HG02610 (cell line): ENCODE results near the gene TENT5C.

Source experiments
- ATAC-seq: cut with Tn5 transposase; IDR thresholded peaks from one replicate; pipeline ENCODE4 v1.9.1; 2021; ENCODE audit warnings: mild to moderate bottlenecking, moderate library complexity; ENCODE audit not compliant: unreplicated experiment

Gene TENT5C

DNA sequence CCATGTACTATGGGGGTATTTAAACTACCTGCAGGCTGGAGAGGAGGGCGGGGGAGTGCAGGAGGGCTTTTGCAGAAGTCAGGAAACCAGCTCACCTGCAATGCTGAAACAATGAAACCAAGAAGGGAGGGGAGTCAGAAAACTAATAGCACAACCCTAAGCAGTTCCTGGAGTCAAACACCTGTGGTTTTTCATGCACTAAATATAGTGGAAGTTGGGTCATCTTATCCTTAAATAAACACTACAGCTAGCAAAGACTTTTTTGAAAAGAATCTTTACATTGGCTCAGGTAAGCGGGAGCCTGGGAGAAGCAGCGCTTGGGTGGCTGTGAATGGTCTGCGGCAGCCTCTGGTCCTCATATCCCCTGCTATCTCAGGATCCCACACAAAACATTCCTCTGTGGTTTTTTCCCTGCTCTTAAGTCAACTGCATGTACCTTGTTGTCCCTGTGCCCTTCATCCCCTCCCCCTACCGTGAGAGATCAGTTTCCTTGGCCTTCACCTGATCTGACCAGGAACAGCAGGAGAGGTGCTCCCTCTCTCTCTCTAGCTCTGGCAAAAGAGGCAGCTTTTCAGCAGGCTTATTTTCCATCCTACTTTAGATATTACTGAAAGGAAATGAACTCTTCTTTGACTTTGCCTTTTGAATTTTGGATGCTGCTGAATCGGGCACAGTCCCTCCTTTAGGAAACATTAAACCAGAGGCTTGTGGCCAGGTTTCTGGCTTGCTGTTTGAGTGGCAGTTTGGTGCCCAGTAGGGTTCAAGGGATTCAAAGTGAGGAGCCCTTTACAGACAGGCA, 26.6 kb downstream of the TENT5C start:
- ATAC-seq: no peak

DNA sequence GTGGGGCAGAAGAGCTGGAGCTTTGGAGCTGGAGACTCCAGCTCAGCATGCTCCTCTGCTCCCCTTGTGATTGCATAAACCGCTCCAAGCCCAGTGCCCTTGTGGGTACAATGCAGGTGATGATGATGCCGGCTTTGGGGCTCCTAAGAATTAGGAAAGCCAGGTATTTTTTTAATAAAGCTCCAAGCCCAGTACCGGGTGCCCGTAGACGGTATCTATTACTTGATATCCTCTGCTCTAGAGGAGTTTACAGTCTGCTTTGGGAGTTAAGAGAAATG, 27.2 kb downstream of the TENT5C start:
- ATAC-seq: no peak

DNA sequence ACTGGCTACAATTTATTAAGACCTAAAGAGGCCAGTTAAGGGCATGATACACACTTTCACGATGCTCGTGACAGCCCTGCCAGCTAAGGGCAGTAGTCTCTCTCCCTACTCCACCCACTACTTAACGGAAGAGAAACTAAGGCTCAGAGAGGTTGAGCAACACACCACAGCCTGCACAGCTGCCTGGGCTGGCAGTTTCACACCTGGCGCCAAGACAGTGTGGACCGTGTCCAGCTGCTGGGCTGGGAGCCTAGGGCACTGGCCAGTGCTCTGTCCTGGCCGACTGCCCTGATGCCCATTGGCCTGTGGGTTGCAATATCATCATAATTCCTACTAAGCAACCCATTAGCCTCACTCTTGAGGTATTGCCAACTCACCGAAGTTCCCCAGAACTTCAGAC, 27.6 kb downstream of the TENT5C start:
- no peak for ATAC-seq

DNA sequence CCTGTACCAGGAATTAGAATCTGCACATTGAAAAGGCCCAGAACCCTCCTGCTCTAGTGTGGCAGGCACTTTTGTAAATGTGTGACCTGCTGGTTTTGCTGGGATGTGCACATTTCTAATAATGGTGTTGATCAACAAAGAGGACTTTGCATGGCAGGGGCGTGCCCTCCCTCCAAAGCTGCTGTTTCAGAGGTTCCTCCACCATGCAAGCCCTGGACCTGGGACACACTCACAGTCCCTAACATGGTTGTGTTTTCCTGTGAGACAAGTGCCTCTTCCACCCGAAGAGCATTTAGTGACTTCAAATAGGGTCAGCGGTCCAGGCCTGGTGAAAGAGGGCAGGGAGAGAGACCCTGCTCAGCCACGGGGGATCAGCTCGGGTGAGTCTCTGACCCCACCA, 28.1 kb downstream of the TENT5C start:
- ATAC-seq: no peak

DNA sequence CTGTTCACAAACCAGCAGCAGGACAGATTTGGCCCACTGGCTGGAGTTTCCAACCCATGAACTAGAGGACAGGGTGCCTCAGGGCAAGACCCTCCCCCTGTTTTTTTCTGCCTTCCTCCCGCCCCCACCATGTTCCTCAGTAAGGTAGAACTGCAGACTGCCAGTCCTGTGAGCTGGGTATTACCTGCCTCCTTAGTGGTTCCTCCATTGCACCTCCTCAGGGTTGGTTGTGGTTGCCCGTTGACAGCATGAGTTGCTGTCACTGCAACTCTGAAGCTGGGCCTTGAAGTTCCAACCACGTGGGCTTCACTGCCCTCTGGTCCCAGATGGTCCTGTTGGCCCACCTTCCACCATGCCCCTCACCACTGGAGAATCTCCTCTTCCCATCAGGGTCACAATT, 28.8 kb downstream of the TENT5C start:
- ATAC-seq: no peak

DNA sequence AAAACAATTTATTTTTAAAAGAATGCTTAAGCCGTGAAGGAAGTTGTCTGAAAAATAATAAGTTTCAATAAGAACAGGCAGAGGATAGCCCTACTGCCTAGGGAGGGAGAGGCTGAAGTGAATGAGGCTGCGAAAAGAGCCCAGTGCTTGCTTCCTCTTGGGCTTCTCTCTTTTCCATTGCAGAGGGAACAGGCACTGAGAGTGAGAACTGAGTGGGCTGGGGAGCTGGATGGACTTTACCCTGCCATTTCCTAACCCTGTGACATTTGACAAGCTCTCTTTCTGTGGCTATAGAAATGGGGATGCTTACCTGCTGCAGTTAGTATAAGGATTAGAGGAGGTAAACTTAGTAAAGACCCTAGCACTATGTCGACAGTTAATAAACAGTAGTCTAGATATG, 30.0 kb downstream of the TENT5C start:
- ATAC-seq: no peak

DNA sequence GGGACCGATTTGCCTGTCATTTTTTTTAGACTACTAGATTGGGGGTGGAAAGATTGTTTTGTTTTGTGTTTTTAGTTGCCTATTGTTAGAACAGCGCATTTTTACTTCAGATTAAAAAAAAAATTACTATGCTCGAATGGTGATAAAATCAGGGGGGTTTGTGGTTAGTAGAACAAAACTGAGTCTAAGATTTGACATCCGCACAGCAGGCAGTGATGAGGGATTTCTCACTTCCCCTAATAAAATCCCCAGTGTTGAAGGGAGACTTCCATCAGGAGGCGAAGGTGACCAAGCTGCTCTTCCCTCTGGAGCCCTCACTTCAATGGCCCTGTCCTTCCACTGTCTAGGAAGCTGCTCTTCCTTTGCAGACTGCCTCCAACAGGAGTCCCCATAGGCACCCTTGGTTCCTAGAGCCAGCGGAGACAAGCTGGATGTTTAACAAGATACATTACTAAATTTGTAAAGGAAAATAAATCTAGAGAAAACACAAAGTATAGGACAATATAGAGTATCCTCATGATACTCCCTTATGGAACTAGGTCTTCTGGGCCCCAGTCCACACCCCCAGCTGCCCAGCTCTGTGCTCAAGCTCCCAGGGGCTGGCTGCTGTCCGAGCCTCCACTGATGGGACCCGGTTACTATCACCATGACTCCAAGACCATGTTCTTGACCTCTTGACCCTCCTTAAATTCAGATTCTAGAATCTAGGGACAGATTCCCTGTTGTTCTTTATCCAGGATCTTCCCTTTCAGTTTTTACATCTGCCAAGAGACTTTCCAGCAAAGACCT, 31.0 kb downstream of the TENT5C start:
- ATAC-seq: no peak

DNA sequence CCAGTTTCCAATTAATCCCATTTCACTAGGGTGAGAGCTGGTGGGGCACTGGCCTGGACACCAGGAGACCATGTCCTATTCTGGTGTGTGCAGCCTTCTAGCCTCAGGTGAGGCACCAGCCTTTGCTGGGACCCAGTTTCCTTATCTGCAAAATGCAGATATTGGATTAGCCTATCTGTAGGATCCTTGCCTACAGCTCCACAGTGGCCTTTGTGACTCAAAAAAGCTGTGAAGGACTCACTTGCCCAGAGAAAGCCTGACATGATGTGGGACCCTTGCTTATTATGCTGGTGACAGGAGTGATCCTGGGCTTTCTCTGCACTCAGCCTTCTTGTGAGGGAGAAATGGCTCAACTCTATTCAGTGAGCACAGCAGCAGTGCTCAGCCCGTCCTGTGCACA, 32.3 kb downstream of the TENT5C start:
- no peak for ATAC-seq

DNA sequence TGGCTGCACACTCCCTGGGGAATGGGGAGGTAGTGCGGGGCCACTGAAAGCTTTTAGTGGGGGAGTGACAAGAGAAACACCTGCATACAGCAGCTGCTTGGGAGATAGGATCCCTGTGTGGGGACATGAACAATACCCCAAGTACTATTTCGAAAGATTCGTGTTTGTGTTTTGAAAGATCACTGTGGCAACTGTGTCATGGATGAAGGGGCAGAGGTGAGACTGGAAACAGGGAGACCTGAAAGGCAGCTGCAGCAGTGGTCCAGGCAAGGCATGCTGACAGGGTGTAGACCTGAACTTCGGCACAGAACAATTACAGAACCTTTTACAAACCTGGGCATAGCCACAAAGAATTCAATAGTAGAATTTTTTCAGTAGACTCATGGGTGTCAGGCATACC, 32.9 kb downstream of the TENT5C start:
- ATAC-seq: no peak

DNA sequence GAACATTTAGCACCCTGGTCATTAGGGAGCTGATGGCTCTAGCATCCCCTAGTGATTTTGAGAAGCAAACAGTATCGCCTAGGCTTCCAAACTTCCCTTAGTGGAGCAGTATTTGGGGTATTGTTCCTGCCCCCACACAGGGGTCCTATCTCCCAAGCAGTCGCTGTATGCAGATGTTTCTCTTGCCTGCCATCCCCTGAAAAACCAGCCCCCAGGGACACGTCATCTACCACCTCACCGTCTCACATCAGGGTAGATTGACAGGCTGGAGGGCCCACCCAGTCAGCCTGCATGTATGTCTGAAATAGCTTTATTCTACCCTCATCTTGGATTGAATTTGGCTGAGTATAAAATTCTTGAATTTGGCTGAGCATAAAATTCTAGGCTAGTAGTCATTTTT, 33.9 kb downstream of the TENT5C start:
- ATAC-seq: no peak

DNA sequence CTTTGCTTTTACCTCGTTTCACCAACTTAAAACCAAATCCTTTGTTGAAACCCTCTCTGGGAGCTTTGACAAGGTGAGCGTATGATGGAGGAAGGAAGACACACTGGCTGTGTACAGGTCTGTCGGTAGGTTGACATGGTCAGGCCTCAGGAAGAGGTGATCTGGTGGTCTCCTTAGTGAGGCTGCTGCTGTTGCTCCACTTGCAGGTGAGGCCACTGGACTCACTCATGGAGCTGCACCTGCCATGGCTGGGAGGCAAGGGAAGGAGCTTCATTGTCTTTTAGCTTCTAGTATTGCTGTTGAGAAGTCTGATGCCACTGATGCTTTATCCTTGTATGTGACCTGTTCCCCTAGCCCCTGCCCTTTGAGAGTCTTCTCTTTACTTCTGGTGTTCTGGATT, 35.7 kb downstream of the TENT5C start:
- ATAC-seq: no peak

DNA sequence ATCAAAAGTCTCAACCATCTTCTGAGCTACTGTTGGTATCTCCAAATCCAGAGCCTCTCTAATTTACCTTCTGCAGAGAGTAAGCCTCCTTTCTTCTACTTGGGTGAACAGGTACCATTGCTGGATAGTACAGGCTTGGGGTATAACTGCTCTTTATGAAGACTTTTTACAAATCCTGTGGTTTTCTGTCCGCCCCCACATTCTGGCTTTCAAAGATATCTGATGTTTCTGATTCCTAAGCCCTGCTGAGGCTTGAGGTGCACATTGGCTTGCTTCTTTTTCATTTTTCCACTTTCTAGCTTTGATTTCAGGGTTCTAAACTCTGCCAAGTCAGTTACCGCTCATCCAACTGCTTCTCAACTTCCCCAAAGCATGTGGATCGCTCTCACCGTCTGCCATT, 37.1 kb downstream of the TENT5C start:
- ATAC-seq: no peak

DNA sequence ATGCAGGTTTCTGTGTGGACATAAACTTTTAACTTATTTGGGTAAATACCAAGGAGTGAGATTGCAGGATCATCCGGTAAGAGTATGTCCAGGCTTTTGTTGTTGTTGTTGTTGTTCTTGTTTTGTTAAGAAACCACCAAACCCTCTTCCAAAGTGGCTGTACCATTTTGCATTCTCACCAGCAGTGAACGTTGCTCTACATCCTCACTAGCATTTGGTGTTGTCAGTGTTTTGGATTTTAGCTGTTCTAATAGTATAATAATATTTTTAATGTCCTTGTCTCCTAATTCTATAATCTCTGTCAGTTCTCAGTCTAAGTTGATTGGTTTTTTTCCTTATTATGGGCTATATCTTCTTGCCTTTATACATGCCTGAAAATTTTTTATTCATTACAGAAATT, 37.8 kb downstream of the TENT5C start:
- ATAC-seq: no peak

DNA sequence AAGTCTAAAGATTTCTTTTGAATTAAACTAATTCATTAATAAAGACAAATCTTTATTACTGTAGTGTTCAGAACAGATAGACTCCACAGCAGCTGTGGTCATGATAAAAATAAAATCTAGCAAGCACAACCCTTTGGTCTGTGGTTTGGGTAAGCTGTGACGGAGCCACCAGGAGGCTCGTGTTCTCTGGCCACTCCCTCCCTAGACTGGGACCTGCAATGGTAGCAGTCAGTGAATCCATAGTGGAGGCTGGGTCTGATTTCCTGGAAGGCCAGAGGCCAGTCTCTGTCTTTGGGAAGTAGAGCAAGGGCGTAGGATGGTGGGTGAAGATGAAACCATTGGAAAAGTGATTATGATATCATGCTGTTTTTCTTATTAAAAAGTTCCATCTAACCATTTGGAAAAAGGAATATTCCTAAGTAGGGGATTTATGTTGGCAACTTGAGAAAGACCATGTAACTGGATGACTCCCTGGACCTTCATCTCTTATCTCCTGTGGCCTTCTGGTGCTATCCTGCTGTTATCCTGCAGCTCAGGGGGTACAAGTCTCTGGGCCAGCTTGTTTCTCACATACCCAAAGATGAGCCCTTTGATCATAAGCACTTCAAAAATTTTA, 39.0 kb downstream of the TENT5C start:
- peak; percentile 70 for ATAC-seq

DNA sequence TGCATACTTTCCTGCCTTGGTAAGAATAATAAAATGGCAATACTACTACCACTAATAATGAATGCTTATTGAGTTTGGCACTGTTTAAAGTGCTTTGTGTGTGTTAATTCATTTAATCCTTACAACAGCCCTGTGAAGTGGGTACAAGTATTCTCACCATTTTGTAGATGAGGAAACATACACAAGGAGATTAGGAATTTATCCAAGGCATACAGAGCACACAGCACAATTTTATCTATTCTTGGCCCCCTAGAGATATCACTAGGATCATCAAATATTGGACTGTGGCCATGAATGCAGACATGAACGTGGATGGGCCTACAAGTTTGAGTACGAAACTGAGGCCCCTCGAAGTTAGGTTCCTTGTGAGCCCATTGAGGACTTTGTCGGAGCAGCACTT, 39.5 kb downstream of the TENT5C start:
- ATAC-seq: no peak

DNA sequence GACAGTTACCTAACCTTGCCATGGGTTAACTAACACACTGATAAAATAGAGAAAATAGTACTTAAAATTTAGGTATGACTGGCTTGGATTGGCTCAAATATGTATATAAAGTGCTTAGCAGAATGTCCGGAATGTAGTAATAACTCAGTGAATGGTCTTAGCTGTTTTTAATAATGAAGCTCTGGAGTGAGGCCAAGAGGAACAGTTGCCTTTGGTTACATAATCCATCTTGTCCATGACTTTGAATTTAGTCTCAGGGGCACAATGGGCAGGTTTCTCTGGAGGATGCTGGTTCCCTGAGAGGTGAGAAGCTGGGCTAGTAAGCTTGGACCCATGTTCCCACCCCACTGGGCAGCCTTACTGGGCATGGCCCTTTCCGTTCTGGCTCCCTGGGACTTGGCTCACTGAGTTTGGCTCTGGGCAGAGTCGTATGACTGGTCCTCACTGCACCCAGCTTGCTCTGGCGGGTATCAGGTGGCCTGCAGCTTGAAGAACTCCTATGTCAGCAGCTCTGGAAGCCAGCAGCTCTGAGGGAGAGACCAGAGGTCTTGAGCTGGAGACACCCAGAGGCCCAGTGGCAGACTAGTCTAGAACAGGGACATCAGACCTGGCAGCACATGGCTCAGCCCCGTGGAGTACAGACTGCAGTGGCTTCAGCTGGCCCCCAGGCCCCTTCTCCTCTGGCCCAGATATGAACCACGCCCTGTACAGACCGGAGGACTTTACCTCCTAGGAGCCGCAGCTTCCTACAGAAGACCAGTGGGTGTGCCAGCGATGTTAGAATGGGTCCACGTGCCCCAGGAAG, 40.4 kb downstream of the TENT5C start:
- no peak for ATAC-seq

DNA sequence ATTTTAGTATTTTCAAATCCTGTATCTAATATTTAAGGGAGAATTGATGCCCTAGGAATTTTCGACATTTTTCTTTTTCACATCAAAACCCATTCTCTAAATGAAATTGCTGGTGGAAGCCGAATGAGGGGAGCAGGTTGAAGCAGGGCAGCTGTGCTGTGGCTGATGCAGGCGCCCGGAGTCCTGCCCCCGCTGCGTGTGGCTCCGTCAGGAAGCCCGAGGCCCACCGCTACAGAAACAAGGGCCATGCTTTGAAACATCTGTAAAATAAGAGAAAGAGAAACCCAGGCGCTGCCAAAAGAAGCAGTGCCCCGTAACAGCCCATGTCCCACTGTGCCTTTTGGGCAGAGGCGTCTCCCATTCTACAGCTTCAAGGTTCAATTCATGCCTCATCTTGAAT, 41.1 kb downstream of the TENT5C start:
- no peak for ATAC-seq

DNA sequence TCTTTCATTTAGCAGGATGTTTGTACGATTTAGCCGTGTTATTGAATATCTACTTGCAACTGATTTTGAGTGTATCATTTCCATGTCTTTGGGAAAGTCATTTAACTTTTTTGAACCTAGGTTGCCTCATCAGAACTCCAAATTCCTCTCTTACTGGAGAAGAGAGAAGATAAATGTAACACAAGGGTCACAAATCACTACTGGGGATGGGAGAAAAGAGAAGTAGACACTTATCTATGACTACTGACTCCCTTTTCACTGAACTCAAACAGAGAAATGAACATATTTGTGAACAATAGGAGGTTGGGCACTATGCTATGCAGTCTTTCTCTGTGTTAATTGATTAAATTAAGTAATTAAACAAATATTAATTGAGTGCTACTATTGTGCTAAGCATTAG, 42.2 kb downstream of the TENT5C start:
- no peak for ATAC-seq

DNA sequence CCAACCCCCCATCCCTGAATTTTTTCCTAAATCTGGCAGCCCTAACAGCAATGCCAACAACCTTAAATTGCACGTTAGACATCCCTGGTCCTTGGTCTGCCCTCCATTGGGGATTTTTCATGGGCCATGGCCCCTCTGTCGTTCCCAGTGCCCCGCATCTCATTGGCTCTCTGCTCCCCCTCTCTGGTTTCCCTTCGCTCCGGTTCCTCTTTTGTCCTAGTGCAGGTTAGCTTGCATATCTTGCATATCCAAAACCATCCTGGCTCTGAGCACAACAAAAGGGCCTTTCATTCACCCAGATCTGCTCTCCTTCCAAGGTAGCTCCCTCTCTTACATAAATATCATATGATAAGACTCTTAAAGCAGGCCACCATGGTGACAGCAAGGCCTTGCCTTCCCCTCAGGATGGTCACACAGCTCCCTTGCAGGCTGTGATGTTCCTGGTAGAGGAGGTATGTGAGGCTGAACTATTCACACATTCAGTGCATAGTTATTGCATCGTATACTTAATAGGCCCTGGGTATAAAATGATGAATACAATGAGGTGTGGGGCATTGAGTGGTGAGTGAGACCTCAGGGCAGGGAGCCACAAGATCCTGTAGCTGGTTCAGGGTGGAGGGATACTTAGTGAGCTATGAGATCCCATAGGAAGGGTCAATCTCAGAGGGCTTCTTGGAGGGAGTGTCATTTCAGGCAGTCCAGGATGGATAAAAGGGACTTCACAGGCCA, 45.2 kb downstream of the TENT5C start:
- ATAC-seq: no peak

DNA sequence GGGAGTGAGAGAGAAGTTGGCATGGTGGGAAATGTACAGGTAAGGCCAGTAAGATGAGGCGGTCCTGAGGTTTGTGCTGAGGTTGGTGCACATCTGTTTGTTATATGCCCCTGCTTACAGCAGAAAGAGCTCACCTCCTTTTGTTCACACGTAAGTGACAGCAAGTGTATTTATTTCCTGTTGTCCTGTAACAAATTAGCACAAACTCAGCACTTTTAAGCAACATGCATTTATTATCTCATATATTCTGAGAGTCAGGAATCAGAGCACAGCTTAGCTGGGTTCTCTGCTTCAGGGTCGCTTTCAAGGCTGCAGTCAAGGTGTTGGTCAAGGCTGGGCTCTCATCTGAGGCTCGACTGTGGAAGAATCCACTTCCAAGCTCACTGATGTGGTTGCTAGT, 45.8 kb downstream of the TENT5C start:
- ATAC-seq: no peak

DNA sequence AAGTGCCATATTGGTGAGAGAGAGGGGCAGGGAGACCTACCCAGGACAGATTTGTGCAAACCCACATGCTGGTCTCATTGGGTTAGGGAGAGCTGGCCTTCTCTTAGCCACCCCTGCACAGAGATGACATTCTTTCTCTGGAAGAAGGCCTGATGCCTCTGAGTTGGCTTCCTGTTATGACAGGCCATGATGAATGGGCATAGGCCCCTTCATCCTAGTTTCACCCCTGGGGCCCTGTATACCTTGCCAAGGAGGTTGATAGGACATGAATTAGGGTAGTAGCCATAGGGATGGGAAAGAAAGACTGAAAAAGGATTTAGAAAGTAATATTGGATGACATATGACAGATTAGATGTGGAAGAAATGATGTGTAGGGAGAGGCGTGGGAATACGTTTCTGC, 46.6 kb downstream of the TENT5C start:
- ATAC-seq: no peak
